Activated CD4-positive, alpha-beta T cell treated with anti-CD3 and anti-CD28 coated beads, Interleukin-2, amount 50 U/mL, for 24 hours (primary cell): ENCODE data around the gene CAP1.
A peak's percentile ranks its signal among the peaks of the same experiment; 100 is the strongest.

Experiments
- DNase-seq, 2 donors: peaks; one replicate each; pipeline ENCODE4 v3.0.0-alpha.2; 2020; ENCODE audit warnings: low read depth in 1 of 2, low spot score in 1 of 2

The CAP1 gene

GRCh38 chr1:40094466-40095110 lies 54.1 kb downstream of the CAP1 start:
- no peak for DNase-seq

DNA sequence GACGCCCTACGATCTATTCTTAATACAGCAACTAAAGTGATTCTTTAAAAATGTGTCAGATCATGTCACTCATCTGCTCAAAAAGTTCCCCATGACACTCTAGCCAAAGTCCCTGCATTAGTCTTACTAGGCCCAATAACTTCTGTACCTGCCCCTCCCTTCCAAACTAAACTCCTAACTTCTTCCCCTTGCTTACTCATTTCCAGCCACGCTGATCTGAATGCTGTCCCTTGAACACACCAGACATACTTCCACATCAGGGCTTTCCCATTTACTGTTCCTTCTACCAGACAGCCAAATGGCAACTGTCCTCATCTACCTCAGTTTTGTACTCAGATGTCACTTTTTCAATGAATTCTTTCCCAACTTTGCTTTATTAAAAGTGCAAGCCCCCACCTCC lies 55.3 kb downstream of the CAP1 start:
- DNase-seq = no peak

- no peak for DNase-seq
Observed at GRCh38 chr1:40096646-40096976, 56.1 kb downstream of the CAP1 start.

GRCh38 chr1:40096977-40097782 lies 56.7 kb downstream of the CAP1 start, which contains the start of gene PPT1:
TSS of gene PPT1 (minus strand) at chr1:40097252. CDS start at chr1:40097238, 14 bp downstream.
- DNase-seq = peak; percentile 52 to 55

DNA sequence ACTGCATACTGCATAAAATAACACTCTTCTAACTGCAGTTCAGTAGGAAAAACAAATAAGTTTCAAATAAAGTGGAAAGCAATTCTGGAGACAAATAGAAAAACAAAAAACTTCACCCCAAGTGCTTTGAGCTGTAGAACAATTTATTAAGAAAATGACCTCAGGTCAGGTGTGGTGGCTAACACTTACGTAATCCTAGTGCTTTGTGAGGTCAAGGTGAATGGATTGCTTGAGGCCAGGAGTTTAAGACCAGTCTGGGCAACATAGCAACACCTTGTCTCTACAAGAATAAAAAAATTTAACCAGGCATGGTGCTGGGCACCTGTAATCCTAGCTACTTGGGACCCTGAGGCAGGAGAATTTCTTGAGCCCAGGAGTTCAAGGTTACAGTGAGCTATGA lies 61.5 kb downstream of the CAP1 start:
- DNase-seq = no peak

DNA sequence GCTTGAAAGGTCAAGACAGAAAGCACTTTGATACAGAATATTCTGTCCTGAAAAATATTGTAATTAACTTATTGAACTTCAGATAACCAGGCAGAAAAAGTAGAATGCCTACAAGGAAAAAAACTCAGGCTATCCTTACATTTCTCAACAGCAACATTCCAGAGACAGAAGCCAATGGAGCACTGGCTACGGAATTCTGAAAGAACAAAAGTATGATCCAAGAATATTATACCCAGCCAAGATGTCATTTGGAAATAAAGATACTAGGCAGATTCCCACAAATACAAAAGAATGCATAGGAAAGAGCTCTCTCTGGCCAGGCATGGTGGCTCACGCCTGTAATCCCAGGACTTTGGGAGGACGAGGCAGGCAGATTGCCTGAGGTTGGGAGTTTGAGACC lies 62.4 kb downstream of the CAP1 start:
- no peak for DNase-seq

GRCh38 chr1:40105028-40105427 lies 64.5 kb downstream of the CAP1 start:
- DNase-seq = no peak

GRCh38 chr1:40107290-40107959 lies 66.9 kb downstream of the CAP1 start:
- no peak for DNase-seq

DNA sequence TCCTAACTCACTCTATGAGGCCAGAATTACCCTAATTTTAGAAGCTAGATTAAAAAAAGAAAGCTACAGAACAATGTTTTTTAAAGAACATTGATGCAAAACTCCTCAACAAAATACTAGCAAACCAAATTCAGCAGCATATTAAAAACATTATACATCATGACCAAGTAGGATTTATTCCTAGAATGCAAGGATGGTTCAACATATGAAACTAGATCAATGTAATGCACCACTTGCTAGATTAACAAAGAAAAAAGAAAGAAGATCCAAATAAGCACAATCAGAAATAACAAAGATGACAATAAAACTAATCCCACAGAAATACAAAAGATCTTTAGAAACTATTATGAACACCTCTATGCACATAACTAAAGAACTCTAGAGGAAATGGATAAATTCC lies 69.9 kb downstream of the CAP1 start:
- DNase-seq = no peak

- DNase-seq = no peak
Observed at GRCh38 chr1:40114400-40114799, 73.9 kb downstream of the CAP1 start.

DNA sequence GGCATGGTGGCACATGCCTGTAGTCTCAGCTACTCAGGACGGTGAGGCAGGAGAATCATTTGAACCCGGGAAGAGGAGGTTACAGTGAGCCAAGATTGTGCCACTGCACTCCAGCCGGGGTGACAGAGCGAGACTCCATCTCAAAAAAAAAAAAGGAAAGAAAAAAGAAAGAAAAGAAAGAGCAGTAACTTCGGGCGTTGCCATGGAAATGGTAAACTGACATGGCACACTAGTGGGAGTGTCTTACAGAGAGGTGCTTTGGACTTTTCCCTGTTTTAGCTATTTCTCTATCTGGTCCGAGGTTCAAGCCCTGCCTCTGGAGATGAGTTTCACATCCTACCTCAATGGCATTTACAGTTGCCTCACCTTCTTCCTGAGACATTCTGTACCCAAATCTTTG lies 79.6 kb downstream of the CAP1 start:
- no peak for DNase-seq
